CD4-positive, alpha-beta T cell (primary cell): ENCODE results near the gene SCFD2. TPM values are rescaled to one million over a fixed set of nuclear protein-coding genes. Genes with fewer than 3 reads are reported as not detected.

Experiments
- ATAC-seq: fragments of 200-7000 bp; cut with Tn5 transposase; one replicate; pipeline ENCODE4 v1.10.0; 2022; ENCODE audit warnings: mild to moderate bottlenecking; ENCODE audit not compliant: poor library complexity
- CTCF ChIA-PET: fragments of 350-600 bp; sonication (Branson Sonifier 250); formaldehyde crosslinking; loops from one replicate; lab custom pipeline; 2021; ENCODE audit warnings: antibody characterized with exemption, inconsistent platforms; lab: Charles Lee
- POLR2A ChIA-PET: fragments of 350-600 bp; sonication (Branson Sonifier 250); formaldehyde crosslinking; loops from one replicate; lab custom pipeline; 2021; ENCODE audit warnings: antibody characterized with exemption, inconsistent platforms; lab: Charles Lee
- DNase-seq, 14 experiments: peaks; one replicate each; pipeline ENCODE4 v3.0.0-alpha.2; 2013 to 2020; ENCODE audit warnings: mixed read lengths in 2 of 14
- H3K27ac ChIP-seq, 2 donors: one replicate each; pipeline versions ENCODE4 v1.5.1 to v1.7.0; 2013; ENCODE audit warnings: low read length in 2 of 2, low read depth in 1 of 2, mild to moderate bottlenecking in 1 of 2
- H3K27me3 ChIP-seq, 2 experiments: 1 replicate in 1 of 2; 2 replicates in 1 of 2; pipeline versions ENCODE4 v1.6.1 to v1.7.0; 2013; ENCODE audit warnings: low read length in 2 of 2, control low read depth in 1 of 2, mild to moderate bottlenecking in 1 of 2, moderate library complexity in 1 of 2; ENCODE audit not compliant: insufficient read depth in 2 of 2, control insufficient read depth in 1 of 2
- H3K36me3 ChIP-seq: one replicate; pipeline ENCODE4 v1.6.1; 2013; ENCODE audit warnings: low read length, control low read depth; ENCODE audit not compliant: insufficient read depth
- H3K4me1 ChIP-seq: one replicate; pipeline ENCODE4 v1.6.1; 2013; ENCODE audit warnings: low read length, control low read depth; ENCODE audit not compliant: insufficient read depth
- H3K4me3 ChIP-seq: one replicate; pipeline ENCODE4 v1.5.1; 2013; ENCODE audit warnings: mild to moderate bottlenecking, low read length, moderate library complexity
- H3K9me3 ChIP-seq, 2 experiments: 1 replicate in 1 of 2; 2 replicates in 1 of 2; pipeline versions ENCODE4 v1.6.1 to v1.7.0; 2013; ENCODE audit warnings: low read length in 2 of 2, mild to moderate bottlenecking in 2 of 2, control low read depth in 1 of 2, moderate library complexity in 1 of 2; ENCODE audit not compliant: control insufficient read depth in 1 of 2, insufficient read depth in 1 of 2
- H3K27ac Mint-ChIP-seq: one replicate; pipeline ENCODE4 v1.8.0; 2020; ENCODE audit warnings: mixed read lengths
- H3K27me3 Mint-ChIP-seq: one replicate; pipeline ENCODE4 v1.8.0; 2021; ENCODE audit warnings: mixed read lengths
- H3K36me3 Mint-ChIP-seq: one replicate; pipeline ENCODE4 v1.8.0; 2021; ENCODE audit warnings: low read depth, mixed read lengths
- H3K4me1 Mint-ChIP-seq: one replicate; pipeline ENCODE4 v1.8.0; 2021; ENCODE audit warnings: low read depth, mixed read lengths
- H3K4me3 Mint-ChIP-seq: one replicate; pipeline ENCODE4 v1.8.0; 2020; ENCODE audit warnings: mild to moderate bottlenecking, mixed read lengths
- H3K9me3 Mint-ChIP-seq: one replicate; pipeline ENCODE4 v1.8.0; 2020; ENCODE audit warnings: mixed read lengths
- intact Hi-C, 2 experiments: fragments of 100-400 bp; cut with DNase I in 1 of 2; cut with micrococcal nuclease in 1 of 2; formaldehyde crosslinking; loops; one replicate each; pipeline versions ENCODE4 v1.15.1 to v1.9.0; 2023 to 2025; cut with DNase I, micrococcal nuclease
- total RNA-seq, 174 experiments: library from RNA in 2 of 174; stranded (reverse) in 2 of 174; gene quantifications; one replicate each; pipeline ENCODE4 v1.2.3 and lab custom pipeline; 2021 to 2026
- TF ChIP-seq, protein P1 (sequence below): fragments of 200-600 bp; IDR thresholded peaks from one replicate; pipeline ENCODE4 v1.8.0; 2022; ENCODE audit warnings: antibody characterized with exemption, mild to moderate bottlenecking

The SCFD2 gene
- total RNA-seq, 2 experiments from 2014 or later, result 15.4 to 17.6 TPM

DNA sequence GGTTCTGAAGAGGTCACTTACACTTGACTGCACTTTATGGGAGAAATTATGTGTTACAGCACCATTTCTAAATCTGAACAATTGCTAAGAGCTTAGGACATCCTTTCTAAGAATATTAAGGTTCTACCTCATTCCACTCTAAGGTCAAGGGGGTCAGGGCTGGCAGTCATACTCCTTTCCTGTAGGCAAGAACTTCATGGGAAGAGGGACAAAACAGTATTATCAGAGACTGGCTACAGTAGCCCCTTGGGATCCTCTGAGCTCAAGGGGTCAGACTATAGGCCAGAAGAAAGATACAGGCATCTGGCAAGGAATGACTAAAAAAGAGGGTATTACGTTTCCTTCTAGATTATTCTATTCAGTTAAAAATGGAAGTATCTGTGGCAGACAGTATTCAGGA, 388.6 kb downstream of the SCFD2 start:
- no peaks in the 10 kb centered on the region for H3K27me3 ChIP-seq
- H3K27ac Mint-ChIP-seq, result no peak overlapping the region
- H3K36me3 ChIP-seq, result no peaks in the 10 kb centered on the region
- H3K4me3 ChIP-seq, result no peak overlapping the region
- no peaks in the 10 kb centered on the region for H3K9me3 ChIP-seq
- H3K4me1 Mint-ChIP-seq, result no peaks in the 10 kb centered on the region
- no peaks in the 10 kb centered on the region for H3K4me1 ChIP-seq
- intact Hi-C loops, result loop anchor here in 1 of 2 experiments (2.0 kb wide), 1 partner anchor 44 kb away; no protein-coding TSS in a partner anchor
- ChIA-PET POLR2A (no interaction called here), CTCF (interaction anchor here (0.7 kb wide), 1 partner anchor 19 kb away, joined by 3 read pairs; no protein-coding TSS in a partner anchor)
- TF ChIP-seq, protein P1, sequence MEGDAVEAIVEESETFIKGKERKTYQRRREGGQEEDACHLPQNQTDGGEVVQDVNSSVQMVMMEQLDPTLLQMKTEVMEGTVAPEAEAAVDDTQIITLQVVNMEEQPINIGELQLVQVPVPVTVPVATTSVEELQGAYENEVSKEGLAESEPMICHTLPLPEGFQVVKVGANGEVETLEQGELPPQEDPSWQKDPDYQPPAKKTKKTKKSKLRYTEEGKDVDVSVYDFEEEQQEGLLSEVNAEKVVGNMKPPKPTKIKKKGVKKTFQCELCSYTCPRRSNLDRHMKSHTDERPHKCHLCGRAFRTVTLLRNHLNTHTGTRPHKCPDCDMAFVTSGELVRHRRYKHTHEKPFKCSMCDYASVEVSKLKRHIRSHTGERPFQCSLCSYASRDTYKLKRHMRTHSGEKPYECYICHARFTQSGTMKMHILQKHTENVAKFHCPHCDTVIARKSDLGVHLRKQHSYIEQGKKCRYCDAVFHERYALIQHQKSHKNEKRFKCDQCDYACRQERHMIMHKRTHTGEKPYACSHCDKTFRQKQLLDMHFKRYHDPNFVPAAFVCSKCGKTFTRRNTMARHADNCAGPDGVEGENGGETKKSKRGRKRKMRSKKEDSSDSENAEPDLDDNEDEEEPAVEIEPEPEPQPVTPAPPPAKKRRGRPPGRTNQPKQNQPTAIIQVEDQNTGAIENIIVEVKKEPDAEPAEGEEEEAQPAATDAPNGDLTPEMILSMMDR, result no peak
- no peak for DNase-seq
- no peak overlapping the region for H3K4me3 Mint-ChIP-seq
- H3K9me3 Mint-ChIP-seq, result no peaks in the 10 kb centered on the region
- no peak for ATAC-seq
- H3K27ac ChIP-seq, result no peak overlapping the region
- H3K36me3 Mint-ChIP-seq, result peaks cover 6% of the 10 kb centered on the region
- no peaks in the 10 kb centered on the region for H3K27me3 Mint-ChIP-seq

DNA sequence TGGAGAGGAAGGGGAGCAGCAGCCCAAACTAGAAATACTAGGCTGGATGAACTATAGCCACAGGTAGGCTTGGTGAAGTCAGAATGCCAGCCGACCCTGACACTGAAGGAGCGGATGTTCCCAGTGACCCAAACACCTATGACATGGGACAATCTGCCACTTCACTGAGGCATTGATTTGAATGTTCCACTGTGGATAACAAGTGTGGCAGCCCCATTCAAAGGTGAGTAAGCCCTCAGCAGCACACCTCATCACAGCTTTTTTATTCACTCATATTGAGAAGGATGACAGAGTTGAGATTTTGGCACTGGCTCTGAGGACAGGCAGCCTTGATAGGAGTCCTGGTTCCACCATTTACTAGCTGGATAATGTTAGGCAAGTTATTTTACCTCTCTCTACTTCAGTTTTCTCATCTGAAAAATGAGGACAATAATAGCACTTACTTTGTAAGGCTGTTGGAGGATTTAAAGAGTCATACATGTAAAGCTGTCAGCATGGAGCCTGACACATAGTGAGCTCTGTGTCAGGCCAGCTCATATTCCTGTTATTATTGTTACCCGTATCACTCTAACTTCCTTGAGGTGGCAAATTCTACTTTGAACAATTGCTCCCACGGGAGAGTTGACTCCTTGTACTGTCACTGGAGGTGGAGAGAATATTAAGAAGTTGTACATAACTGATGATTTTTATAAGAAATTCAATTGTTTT, 389.2 kb downstream of the SCFD2 start:
- Histone ChIP-seq H3K36me3 (no peaks in the 10 kb centered on the region), H3K9me3 (no peaks in the 10 kb centered on the region), H3K4me3 (no peak overlapping the region), H3K27me3 (no peaks in the 10 kb centered on the region), H3K4me1 (no peaks in the 10 kb centered on the region), H3K27ac (no peak overlapping the region)
- peaks cover 10% of the 10 kb centered on the region for H3K36me3 Mint-ChIP-seq
- no peak overlapping the region for H3K27ac Mint-ChIP-seq
- POLR2A ChIA-PET, result no interaction called here
- TF ChIP-seq, protein P1, result no peak
- CTCF ChIA-PET, result no interaction called here
- no peaks in the 10 kb centered on the region for H3K27me3 Mint-ChIP-seq
- no peak for DNase-seq
- ATAC-seq, result no peak
- H3K4me1 Mint-ChIP-seq, result no peaks in the 10 kb centered on the region
- no peak overlapping the region for H3K4me3 Mint-ChIP-seq
- intact Hi-C loops, result loop anchor here in 1 of 2 experiments (2.0 kb wide), 1 partner anchor 44 kb away; no protein-coding TSS in a partner anchor
- H3K9me3 Mint-ChIP-seq, result no peaks in the 10 kb centered on the region

DNA sequence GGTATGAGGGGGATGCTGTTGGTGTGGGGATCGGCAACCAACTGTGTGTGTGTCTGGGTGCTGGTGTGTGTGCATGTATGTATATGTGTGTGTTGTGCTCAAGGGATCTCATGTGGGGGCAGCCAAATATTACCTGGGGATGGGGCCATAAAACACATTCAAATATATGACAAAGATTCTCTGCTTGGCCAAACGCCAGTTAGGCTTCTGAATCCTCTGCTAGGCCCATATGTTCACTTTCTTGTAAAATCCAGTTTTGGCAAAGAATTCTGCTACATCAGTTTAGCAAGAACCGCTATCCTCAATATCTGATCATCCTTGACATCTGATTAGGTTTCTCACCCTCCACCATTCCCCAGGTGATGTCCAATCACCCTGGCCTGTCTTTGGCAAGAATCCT, 397.2 kb downstream of the SCFD2 start:
- peaks cover 26% of the 10 kb centered on the region for H3K36me3 Mint-ChIP-seq
- CTCF ChIA-PET, result no interaction called here
- no peaks in the 10 kb centered on the region for H3K36me3 ChIP-seq
- no peak overlapping the region for H3K27ac ChIP-seq
- TF ChIP-seq, protein P1, result no peak
- H3K27me3 ChIP-seq, result no peaks in the 10 kb centered on the region
- POLR2A ChIA-PET, result no interaction called here
- H3K27me3 Mint-ChIP-seq, result no peaks in the 10 kb centered on the region
- intact Hi-C loops, result no loop called here
- no peaks in the 10 kb centered on the region for H3K4me1 Mint-ChIP-seq
- ATAC-seq (no peak), DNase-seq (no peak)
- H3K9me3 ChIP-seq, result peaks cover 0 to 8% of the 10 kb centered on the region in 2 experiments
- H3K9me3 Mint-ChIP-seq, result no peaks in the 10 kb centered on the region
- H3K4me1 ChIP-seq, result no peaks in the 10 kb centered on the region
- no peak overlapping the region for H3K27ac Mint-ChIP-seq
- H3K4me3 Mint-ChIP-seq, result no peak overlapping the region
- H3K4me3 ChIP-seq, result no peak overlapping the region
